Mesenchymal stem cell (in vitro differentiated cells and primary cell): ENCODE measurements around the gene ZNF362.
A peak's percentile ranks its signal among the peaks of the same experiment; 100 is the strongest.

ENCODE experiments used
- DNase-seq: peaks from one replicate; pipeline ENCODE4 v3.0.0-alpha.2; 2013
- H2AFZ ChIP-seq: one replicate; pipeline ENCODE4 v1.6.1; 2013; ENCODE audit warnings: low read depth, mild to moderate bottlenecking, control low read depth, inconsistent platforms, low read length, moderate library complexity
- H2AK5ac ChIP-seq: 2 replicates; pipeline ENCODE4 v1.6.1; 2013; ENCODE audit warnings: low read length, moderate library complexity, mild to moderate bottlenecking, inconsistent platforms; ENCODE audit not compliant: severe bottlenecking
- H2BK120ac ChIP-seq: one replicate; pipeline ENCODE4 v1.6.1; 2013; ENCODE audit warnings: low read depth, mild to moderate bottlenecking, inconsistent platforms, low read length, moderate library complexity
- H2BK12ac ChIP-seq, 2 experiments: one replicate each; pipeline ENCODE4 v1.6.1; 2013; ENCODE audit warnings: inconsistent platforms in 2 of 2, low read length in 2 of 2, mild to moderate bottlenecking in 2 of 2, moderate library complexity in 2 of 2, control low read depth in 1 of 2
- H2BK15ac ChIP-seq: one replicate; pipeline ENCODE4 v1.6.1; 2013; ENCODE audit warnings: mild to moderate bottlenecking, low read depth, inconsistent platforms; ENCODE audit not compliant: poor library complexity, severe bottlenecking
- H2BK5ac ChIP-seq: 2 replicates; pipeline ENCODE4 v1.6.1; 2013; ENCODE audit warnings: low read depth, mild to moderate bottlenecking, low read length, control low read depth, inconsistent platforms; ENCODE audit not compliant: poor library complexity, severe bottlenecking
- H3K14ac ChIP-seq, 2 experiments: one replicate each; pipeline ENCODE4 v1.6.1; 2013; ENCODE audit warnings: inconsistent platforms in 2 of 2, low read length in 2 of 2, control low read depth in 1 of 2, mild to moderate bottlenecking in 1 of 2, moderate library complexity in 1 of 2
- H3K18ac ChIP-seq, 2 experiments: one replicate each; pipeline ENCODE4 v1.6.1; 2013; ENCODE audit warnings: inconsistent platforms in 2 of 2, low read length in 2 of 2, control low read depth in 1 of 2, low read depth in 1 of 2, mild to moderate bottlenecking in 1 of 2
- H3K23ac ChIP-seq, 2 experiments: one replicate each; pipeline ENCODE4 v1.6.1; 2013; ENCODE audit warnings: inconsistent platforms in 2 of 2, low read length in 2 of 2, mild to moderate bottlenecking in 2 of 2, moderate library complexity in 2 of 2, control low read depth in 1 of 2
- H3K27ac ChIP-seq: 2 replicates; pipeline ENCODE4 v1.5.1; 2013; ENCODE audit warnings: mild to moderate bottlenecking, moderate library complexity, low read length, control low read depth, inconsistent platforms; ENCODE audit not compliant: poor library complexity, severe bottlenecking
- H3K27me3 ChIP-seq, 2 experiments: 2 replicates each; pipeline versions ENCODE4 v1.6.1 to v1.7.0; 2013; ENCODE audit warnings: low read length in 2 of 2, mild to moderate bottlenecking in 2 of 2, moderate library complexity in 2 of 2, control low read depth in 1 of 2, inconsistent platforms in 1 of 2; ENCODE audit not compliant: control insufficient read depth in 1 of 2, insufficient read depth in 1 of 2
- H3K36me3 ChIP-seq, 2 experiments: 2 replicates each; pipeline versions ENCODE4 v1.6.1 to v1.7.0; 2013; ENCODE audit warnings: low read length in 2 of 2, control low read depth in 1 of 2, inconsistent platforms in 1 of 2, low read depth in 1 of 2, mild to moderate bottlenecking in 1 of 2; ENCODE audit not compliant: insufficient read depth in 2 of 2, control insufficient read depth in 1 of 2
- H3K4ac ChIP-seq, 2 experiments: one replicate each; pipeline ENCODE4 v1.6.1; 2013; ENCODE audit warnings: inconsistent platforms in 2 of 2, low read length in 2 of 2, mild to moderate bottlenecking in 2 of 2, moderate library complexity in 2 of 2, control low read depth in 1 of 2, low read depth in 1 of 2
- H3K4me1 ChIP-seq: 2 replicates; pipeline ENCODE4 v1.6.1; 2013; ENCODE audit warnings: low read depth, low read length, control low read depth; ENCODE audit not compliant: control insufficient read depth, insufficient read depth
- H3K4me2 ChIP-seq: 2 replicates; pipeline ENCODE4 v1.6.1; 2013; ENCODE audit warnings: low read length, mild to moderate bottlenecking, inconsistent platforms; ENCODE audit not compliant: poor library complexity, severe bottlenecking
- H3K4me3 ChIP-seq, 2 experiments: 2 replicates each; pipeline versions ENCODE4 v1.5.1 to v1.7.0; 2013; ENCODE audit warnings: low read length in 2 of 2, mild to moderate bottlenecking in 2 of 2, control low read depth in 1 of 2, low read depth in 1 of 2; ENCODE audit not compliant: insufficient read depth in 1 of 2
- H3K79me1 ChIP-seq: replicated peaks from 2 replicates; pipeline ENCODE4 v1.6.1; 2013; ENCODE audit warnings: mild to moderate bottlenecking, control low read depth, low read length, inconsistent platforms; ENCODE audit not compliant: poor library complexity, severe bottlenecking
- H3K9ac ChIP-seq: 2 replicates; pipeline ENCODE4 v1.7.0; 2013; ENCODE audit warnings: mild to moderate bottlenecking, low read length, moderate library complexity
- H3K9me3 ChIP-seq: 2 replicates; pipeline ENCODE4 v1.7.0; 2013; ENCODE audit warnings: mild to moderate bottlenecking, low read length; ENCODE audit not compliant: control insufficient read depth
- H4K8ac ChIP-seq: one replicate; pipeline ENCODE4 v1.6.1; 2013; ENCODE audit warnings: inconsistent platforms, mild to moderate bottlenecking, low read length, moderate library complexity
- H4K91ac ChIP-seq: one replicate; pipeline ENCODE4 v1.6.1; 2013; ENCODE audit warnings: mild to moderate bottlenecking, low read length, inconsistent platforms
- WGBS: methylation state at CpG from one replicate; pipeline ENCODE4 v1.1.7; 2013; ENCODE audit warnings: mixed read lengths; 5-methylcytosine and 5-hydroxymethylcytosine counted together

The ZNF362 gene

DNA sequence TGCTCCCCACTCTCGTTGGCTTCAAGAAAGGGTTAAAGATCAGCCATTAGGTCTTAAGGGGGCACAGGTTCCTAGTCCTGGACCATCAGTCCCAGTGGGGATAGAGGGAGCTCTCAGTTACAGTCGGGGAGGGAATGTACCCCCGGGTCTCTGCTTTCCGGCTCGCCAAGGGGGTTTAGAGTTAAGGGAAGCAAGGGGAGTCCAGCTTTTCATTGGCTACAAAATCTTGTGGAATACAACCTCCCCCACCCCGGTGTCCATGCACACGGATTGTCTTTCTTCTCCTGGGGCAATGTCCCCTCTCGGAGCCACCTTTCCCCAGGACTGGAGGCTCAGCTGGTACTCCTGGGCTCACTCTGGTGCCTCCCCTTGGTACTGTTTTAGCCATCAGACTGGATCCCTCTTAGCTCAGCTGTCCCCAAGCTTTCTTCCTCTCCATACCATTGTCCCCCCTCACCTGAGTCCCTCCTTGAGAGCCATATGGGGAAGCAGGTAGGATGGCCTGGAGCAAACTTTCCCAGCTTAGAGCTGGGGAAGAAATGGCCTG lies 64.4 kb downstream of the ZNF362 start, which contains the start of gene A3GALT2:
A3GALT2 (minus strand) TSS at position 480 of the 547 bp plus-strand sequence; CDS start at position 480, 0 bp downstream.
- Histone ChIP-seq H3K23ac (no peak within 1 kb of the TSS), H3K4ac (no peak within 1 kb of the TSS), H3K36me3 (peaks cover 48 to 52% of the 10 kb centered on the region in 2 experiments), H3K14ac (no peak within 1 kb of the TSS), H3K4me3 (no peak within 1 kb of the TSS), H2BK12ac (no peak within 1 kb of the TSS), H3K9me3 (no peaks in the 10 kb centered on the region), H2BK5ac (no peak within 1 kb of the TSS), H3K27ac (no peak within 1 kb of the TSS), H2BK120ac (no peak within 1 kb of the TSS), H3K9ac (peak within 1 kb of the TSS; percentile 6), H3K79me1 (peaks cover 16% of the 10 kb centered on the region), H3K4me2 (no peak within 1 kb of the TSS), H3K27me3 (no peaks in the 10 kb centered on the region), H4K91ac (no peak within 1 kb of the TSS), H2AFZ (no peak within 1 kb of the TSS), H3K18ac (no peak within 1 kb of the TSS), H3K4me1 (peaks cover 29% of the 10 kb centered on the region), H2AK5ac (no peak within 1 kb of the TSS), H4K8ac (peak within 1 kb of the TSS; percentile 42), H2BK15ac (peak within 1 kb of the TSS; percentile 19)
- no peak for DNase-seq
- WGBS: 89% methylated on average over 7 of the region's 8 CpGs

GRCh38 chr1:33321178-33321577 lies 64.9 kb downstream of the ZNF362 start:
- Histone ChIP-seq H2BK120ac (no peak overlapping the region), H4K8ac (no peak overlapping the region), H3K27me3 (no peaks in the 10 kb centered on the region), H3K4me2 (no peak overlapping the region), H3K23ac (no peak overlapping the region), H3K9me3 (no peaks in the 10 kb centered on the region), H3K79me1 (peaks cover 17% of the 10 kb centered on the region), H2BK15ac (no peak overlapping the region), H3K27ac (no peak overlapping the region), H3K36me3 (peaks cover 49 to 57% of the 10 kb centered on the region in 2 experiments), H3K4me1 (peaks cover 27% of the 10 kb centered on the region), H2AFZ (no peak overlapping the region), H3K14ac (no peak overlapping the region), H2AK5ac (no peak overlapping the region), H3K4ac (no peak overlapping the region), H2BK5ac (no peak overlapping the region), H3K9ac (no peak overlapping the region), H2BK12ac (no peak overlapping the region), H3K18ac (no peak overlapping the region), H3K4me3 (no peak overlapping the region), H4K91ac (no peak overlapping the region)
- 95% methylated on average over 5 of the region's 5 CpGs for whole genome bisulfite sequencing
- DNase-seq: no peak

DNA sequence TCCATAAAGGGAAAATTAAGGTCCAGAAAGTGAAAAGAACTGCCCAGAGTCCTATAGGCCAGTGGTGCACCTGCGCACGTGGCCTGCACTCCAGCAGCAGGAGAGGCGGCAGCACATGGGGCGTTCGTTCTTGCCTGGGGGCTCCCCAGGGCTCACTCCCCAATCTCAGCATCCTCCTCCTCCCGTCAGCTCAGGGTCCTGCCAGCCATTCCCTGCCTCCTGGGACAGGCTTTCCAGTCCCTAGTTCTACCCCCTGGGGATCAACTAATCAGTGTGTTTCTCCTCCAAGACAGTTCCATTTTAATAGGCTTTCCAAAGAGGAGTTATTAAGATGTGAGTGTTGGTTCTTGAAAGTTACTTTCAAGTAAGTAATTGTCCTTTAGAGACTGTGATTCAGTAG lies 65.8 kb downstream of the ZNF362 start:
- no peak overlapping the region for H3K4ac ChIP-seq
- no peak overlapping the region for H2AFZ ChIP-seq
- H2BK5ac ChIP-seq: no peak overlapping the region
- no peak overlapping the region for H3K18ac ChIP-seq
- H3K79me1 ChIP-seq: peaks cover 17% of the 10 kb centered on the region
- H3K4me3 ChIP-seq: no peak overlapping the region
- H3K9me3 ChIP-seq: no peaks in the 10 kb centered on the region
- no peaks in the 10 kb centered on the region for H3K27me3 ChIP-seq
- no peak overlapping the region for H4K91ac ChIP-seq
- H3K4me1 ChIP-seq: peaks cover 21% of the 10 kb centered on the region
- H3K36me3 ChIP-seq: peaks cover 53 to 66% of the 10 kb centered on the region in 2 experiments
- H3K23ac ChIP-seq: no peak overlapping the region
- no peak overlapping the region for H2BK12ac ChIP-seq
- no peak overlapping the region for H2AK5ac ChIP-seq
- no peak overlapping the region for H2BK15ac ChIP-seq
- no peak overlapping the region for H2BK120ac ChIP-seq
- no peak overlapping the region for H3K14ac ChIP-seq
- no peak overlapping the region for H3K9ac ChIP-seq
- DNase-seq: no peak
- no peak overlapping the region for H4K8ac ChIP-seq
- WGBS: 83% methylated on average over 6 of the region's 6 CpGs
- H3K27ac ChIP-seq: no peak overlapping the region
- no peak overlapping the region for H3K4me2 ChIP-seq

- Histone ChIP-seq H3K4me1 (peaks cover 24% of the 10 kb centered on the region), H3K79me1 (peaks cover 19% of the 10 kb centered on the region), H2BK12ac (no peak overlapping the region)
These were observed 66.7 kb downstream of the ZNF362 start for GRCh38 chr1:33322870-33323585.

More at GRCh38 chr1:33322870-33323585, 66.7 kb downstream of the ZNF362 start:
- Histone ChIP-seq H3K9me3 (no peaks in the 10 kb centered on the region), H3K4me2 (no peak overlapping the region), H3K23ac (no peak overlapping the region), H4K8ac (no peak overlapping the region), H3K14ac (no peak overlapping the region), H2BK5ac (no peak overlapping the region), H3K36me3 (peaks cover 62 to 75% of the 10 kb centered on the region in 2 experiments), H4K91ac (no peak overlapping the region), H3K4me3 (no peak overlapping the region), H3K18ac (no peak overlapping the region), H3K9ac (no peak overlapping the region), H3K4ac (no peak overlapping the region), H2BK15ac (no peak overlapping the region), H3K27me3 (no peaks in the 10 kb centered on the region), H2BK120ac (no peak overlapping the region), H2AK5ac (no peak overlapping the region), H2AFZ (no peak overlapping the region), H3K27ac (peak overlapping the region; percentile 7)
- WGBS: 94% methylated on average over 10 of the region's 10 CpGs
- DNase-seq: no peak
